GM19438 (cell line): ENCODE data around the gene POLR2L.
A peak's percentile ranks its signal among the peaks of the same experiment; 100 is the strongest.

Experiments
- ATAC-seq: cut with Tn5 transposase; IDR thresholded peaks from one replicate; pipeline ENCODE4 v1.9.1; 2021; ENCODE audit warnings: low read depth; ENCODE audit not compliant: unreplicated experiment

The POLR2L gene

DNA sequence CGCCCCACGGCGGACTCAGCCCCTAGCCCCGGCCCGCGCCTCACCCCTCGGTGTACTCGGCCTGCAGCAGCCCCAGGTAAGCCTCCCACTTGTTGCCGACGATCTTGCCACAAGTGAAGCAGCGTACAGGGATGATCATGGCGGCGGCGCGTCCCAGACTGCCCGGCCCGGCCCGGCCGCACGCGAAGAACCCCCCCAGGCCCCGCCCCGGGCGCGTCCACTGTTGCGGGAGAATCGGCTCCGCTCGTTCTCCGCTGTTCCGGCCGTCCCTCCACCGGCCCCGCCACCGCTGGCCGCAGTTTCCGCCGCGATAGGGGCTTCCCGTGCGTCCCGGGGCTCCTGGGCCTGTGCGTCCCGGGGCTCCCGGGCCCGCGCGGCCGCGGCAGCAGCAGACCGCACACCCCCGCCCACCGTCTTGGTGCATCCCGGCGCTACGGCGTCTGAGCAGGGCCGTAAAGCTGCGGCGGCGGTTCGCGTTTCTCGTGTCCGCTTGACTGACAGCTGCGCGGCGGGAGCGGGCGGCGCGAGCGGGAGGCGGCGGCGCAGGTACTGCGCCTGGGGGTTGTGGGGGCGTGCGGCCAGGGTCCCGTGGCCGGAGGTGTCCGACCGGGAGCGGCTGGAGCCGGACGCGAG lies at the start of gene POLR2L, which contains the start of gene TSPAN4:
TSS of gene POLR2L (minus strand) at position 160 of the 633 bp plus-strand sequence. CDS start at position 139, 21 bp downstream.
TSS of gene TSPAN4 (plus strand) at position 483 of the 633 bp plus-strand sequence. CDS start 7,453 bp downstream, outside the sequence.
- ATAC-seq, result peak; percentile 65

DNA sequence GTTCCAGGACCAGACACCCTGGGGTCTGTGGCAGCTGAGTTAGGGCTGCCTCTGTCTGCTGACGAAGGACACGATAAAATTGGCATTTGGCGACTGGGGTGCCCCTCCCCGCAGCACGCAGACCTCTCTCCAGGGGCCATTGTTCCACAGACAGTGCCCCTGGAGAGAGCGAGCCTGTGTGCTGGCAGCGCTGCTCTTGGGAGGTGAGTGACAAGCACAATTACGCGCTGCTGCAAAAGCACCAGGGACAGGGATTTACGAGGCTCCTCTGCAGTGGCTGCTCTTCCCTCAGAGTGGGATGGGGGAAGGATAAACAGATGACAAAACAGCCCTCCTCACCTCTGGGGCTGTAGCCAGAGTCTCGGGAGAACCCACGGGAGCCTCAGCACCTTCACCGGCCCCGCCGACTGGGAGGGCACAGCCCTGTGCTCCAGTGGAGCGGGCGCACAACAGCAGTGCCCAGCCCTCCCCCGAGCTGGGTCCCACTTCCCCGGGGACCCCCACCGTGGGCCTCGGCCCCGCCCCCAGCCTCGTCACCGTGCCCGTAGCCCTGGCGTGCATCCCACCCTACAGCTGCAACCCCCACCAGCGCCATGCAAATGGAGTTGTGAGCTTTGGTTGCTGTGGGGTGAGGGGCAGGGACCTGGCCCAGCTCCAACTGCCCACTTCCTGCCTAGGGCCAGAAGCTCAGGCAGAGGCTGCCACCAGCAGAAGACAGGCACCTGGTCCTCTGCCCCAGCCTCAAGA lies 48.6 kb upstream of the POLR2L start:
- ATAC-seq, result no peak

DNA sequence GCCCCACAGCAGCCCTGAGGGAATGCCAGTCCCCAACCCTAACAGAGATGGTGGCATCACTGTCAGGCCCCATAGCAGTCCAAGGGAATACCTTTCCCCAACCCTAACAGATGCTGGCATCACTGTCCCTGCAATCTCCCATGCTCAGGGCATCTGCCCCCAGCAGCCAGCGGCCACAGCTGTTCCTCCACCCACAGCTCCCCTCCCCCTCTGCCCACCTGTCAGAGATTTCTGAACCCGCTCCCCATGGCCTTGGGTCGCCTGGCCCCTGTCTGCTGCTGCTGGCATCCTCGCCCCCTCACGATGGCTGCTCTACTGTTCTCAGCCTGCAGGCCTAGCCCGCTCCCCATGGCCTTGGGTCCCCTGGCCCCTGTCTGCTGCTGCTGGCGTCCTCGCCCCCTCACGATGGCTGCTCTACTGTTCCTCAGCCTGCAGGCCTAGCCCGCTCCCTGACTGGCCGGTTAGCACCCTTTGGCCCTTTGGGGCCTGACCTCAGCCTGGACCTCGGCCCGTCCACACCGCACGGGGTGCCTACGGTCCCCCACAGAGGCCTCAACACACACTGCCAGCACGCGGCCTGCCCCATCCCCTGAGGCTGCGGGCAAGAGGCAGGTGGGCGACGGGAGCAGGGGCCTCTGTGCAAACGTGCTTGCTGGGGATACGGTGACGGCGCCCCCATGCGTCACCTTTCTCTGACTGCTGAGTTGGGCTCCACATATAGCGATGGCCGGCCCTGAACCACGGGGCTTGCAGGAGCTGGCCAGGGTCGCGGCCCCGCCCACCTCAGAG lies 47.6 kb upstream of the POLR2L start:
- no peak for ATAC-seq

DNA sequence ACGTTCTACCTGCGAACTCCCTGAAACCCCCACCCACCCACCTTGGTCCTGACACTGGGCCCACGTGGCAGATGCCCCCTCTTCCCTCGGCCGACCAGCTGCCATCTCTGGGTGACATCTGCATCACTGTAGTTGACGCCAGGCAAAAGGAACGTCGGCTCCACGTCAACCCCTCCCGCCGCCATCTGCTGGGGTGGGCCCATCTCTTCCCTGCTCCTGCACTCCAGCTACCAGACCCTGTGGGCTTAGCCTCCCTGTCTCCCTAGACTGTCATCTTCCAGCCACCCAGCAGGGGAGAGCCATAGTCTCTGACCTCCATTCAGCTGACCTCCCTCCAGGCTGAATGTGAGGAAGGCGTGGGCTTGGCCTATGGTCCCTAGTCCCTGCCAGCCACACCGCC lies 46.9 kb upstream of the POLR2L start:
- no peak for ATAC-seq

DNA sequence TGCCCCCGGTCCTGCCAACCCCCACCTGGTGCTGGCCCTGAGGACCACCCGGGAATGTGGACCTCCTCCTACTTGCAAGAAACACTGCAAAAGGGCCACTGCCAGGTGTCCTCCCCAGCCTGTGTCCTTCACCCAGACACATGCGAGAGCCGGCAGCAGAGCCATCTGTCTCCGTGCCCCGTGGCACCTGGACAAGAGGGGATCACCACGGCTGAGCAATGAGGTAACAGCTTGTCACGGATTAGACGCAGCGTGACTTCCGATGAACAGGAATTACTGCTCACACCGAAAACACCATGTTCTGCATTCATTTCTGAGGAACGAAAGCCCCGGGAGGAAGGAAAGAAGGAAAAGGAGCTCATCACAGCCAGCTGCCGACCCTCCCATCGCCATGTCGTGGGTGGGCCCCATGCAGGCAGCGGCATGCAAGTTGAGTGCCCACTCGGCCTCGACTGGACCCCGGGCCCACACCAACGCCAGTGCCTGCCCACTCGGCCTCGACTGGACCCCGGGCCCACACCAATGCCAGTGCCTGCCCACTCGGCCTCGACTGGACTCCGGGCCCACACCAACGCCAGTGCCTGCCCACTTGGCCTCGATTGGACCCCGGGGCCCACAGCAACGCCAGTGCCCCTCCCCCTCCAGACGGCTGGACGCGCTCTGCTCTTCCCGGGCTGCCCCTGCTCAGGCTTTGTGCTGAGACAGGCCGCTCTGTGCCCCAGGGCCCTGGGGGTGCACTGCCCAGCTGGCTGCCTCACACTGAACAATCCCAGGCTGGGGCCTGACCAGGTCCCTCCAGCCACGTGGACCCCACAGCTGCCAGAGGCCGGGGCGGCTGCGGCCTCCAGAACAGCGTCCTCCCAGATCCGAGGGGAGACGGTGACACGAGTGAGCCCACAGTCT lies 46.2 kb upstream of the POLR2L start:
- ATAC-seq, result no peak

DNA sequence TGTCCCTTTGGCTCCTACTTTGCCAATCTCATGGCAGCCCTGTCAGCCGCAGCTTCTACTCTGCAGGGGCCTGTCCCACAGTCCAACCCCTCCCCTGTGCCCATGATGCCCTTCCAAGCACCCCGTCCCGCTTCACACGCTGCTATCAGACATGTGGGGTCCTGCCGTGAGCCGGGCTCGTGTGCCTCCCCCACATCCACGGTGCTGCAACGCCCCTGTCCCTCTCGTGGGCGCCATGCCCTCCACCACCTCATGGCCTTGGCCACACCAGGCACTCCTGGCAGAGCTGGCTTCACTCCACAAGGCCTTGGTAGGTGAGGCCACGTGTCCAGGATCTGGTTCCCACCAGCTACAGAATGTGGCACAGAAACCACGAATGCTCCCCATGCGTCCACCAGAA lies 45.3 kb upstream of the POLR2L start:
- ATAC-seq, result no peak

DNA sequence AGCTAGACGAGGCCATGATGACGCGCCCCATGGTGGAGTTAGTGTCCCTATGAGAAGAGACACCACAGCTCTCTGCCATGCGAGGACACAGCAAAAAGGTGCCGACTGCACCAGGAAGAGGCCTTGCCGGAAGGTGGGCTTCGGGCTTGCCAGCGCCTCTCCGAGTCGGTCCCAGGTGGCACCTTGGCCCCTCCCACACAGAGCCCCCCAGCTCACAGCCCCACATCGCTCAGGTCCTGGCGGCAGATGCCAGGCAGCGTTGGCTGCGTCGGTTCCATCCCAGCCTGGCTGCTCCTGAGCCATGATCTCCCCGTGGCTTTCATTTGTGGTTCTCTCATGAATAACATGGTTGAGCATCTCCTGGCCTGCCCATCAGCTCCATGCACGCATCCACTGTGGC lies 44.2 kb upstream of the POLR2L start:
- no peak for ATAC-seq

DNA sequence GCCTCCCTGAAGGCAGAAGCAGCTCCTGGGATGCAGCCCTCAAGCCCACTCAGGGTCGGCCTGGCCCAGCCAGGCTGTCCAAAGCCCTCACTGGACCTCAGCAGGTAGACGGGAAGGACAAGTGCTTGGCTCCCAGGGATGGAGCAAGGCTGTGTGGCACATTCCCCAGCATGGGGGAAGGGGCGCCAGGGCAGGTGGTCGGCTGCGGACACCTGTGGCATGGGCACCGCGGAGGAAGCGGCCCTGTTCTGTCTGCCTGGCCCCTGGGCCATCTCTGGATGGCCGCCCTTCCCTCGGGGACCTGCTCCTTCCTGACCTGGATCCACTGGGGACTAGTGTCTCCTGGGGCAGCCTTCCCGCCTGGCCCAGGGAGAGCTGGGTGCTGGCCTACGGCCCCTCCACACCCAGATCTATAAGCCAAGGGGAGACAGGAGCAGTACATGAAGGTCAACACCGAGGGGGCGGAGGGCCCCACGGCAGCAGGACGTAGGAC lies 42.3 kb upstream of the POLR2L start:
- no peak for ATAC-seq

DNA sequence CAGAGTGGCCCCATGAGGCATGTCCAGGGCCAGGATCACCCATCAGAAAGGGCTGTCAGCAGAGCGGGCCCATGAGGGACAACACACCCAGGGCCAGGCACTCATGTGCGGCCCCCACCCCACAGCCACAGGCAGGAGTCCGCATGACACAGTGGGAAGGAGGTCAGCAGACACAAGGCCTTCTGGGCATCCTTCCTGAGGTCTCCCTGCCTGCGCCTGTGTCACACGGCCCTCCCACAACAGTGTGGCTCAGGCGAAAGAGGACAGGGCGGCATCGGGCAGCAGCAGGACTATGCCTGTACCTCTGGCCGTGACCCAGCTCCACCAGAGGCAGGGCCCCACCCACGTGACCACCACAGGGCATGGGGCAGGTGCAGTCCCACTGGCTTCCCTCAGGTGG lies 41.2 kb upstream of the POLR2L start:
- no peak for ATAC-seq

DNA sequence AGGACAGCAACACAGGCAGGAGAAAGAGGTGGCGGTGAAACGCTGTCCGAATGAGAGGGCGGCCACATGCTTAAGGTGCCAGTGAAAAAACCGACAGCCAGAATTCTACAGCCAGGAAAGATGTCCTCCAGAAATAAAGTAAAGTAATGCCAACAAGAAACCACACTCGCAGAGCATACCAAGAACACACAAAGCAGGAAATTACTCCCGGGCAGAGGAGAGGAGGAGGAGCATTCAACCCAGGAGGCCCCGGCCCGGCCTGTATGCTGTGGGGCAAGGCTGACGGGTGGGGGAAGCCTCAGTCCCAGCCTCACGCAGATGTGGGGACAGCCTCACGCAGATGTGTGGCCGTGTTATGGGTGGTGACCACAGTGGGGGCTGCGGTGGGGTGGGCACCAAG lies 40.3 kb upstream of the POLR2L start:
- no peak for ATAC-seq

DNA sequence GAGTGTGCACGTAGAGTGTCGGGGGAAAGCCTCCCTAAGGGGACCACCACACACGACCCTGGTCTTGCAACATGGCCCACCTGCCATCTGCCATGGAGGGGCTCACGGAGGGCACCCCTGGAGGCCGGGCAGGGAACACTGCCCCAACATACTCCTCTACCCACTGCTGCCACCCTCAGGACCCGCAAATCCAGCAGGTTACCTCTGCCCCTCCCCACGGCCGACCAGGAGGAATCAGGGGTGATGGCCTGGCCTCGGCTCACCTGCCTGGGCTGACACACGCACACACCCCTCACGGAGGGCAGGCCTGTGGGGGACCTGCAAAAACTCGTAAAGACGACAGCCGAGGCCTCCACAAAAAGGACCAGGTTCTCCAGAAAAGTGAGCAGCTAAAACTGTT lies 38.1 kb upstream of the POLR2L start:
- no peak for ATAC-seq

DNA sequence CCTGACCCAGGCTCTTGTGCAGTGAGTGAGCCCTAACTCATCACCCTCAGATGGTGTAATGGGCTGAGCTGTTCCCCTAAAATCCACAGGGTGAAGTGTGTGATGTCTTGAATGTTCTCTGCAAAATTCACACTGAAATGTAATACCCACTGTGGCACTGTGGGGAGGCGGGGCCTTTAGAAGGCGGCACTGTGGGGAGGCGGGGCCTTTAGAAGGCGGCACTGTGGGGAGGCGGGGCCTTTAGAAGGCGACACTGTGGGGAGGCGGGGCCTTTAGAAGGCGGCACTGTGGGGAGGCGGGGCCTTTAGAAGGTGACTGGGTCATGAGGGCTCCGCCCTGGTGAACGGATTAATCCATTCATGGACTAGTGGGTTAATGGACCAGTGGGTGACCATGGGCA lies 35.2 kb upstream of the POLR2L start:
- no peak for ATAC-seq

DNA sequence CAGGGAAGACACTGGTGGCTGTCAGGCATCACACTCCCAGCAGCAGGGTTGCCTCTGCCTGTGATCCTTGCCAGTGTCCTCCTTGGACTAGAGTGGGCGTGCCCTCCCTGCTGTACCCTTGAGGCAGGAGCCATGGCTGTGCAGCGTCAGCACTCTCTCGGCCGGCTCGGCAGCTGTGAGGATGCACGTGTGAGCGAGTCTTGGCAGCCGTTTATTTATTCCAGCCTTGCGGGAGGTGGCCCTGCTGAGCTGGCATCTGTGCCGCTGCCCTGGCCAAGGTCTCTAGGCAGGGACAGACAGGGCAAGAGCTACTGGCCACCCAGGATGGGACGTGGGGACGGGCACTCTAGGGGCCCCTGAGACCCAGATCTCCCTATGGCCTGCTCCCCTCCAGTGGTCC lies 34.2 kb upstream of the POLR2L start:
- ATAC-seq, result no peak

DNA sequence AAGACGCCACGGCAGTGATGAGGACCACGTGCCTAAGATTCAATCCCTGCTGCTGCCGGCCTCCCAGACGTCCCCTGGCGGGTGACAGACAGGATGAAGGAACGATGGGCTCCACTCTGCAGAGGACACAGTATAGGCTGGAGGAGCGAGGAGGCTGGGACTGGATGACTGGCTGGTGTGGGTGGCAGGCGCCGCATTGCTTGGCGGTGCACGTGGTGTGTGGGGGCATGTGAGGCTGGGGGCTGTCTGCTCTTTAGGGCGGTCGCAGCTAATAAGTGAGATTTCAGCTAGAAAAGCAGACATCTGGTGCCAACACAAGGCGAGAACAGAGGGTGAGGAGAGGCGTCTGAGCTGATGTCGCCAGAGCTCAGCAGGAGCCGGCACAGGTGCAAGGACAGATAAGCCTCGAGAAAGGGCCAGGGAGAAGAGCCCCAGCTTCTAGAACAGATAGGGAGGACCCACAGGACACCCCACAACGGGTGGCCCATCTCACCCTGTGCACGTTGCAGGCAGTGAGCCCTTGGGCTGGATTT lies 33.5 kb upstream of the POLR2L start:
- no peak for ATAC-seq

DNA sequence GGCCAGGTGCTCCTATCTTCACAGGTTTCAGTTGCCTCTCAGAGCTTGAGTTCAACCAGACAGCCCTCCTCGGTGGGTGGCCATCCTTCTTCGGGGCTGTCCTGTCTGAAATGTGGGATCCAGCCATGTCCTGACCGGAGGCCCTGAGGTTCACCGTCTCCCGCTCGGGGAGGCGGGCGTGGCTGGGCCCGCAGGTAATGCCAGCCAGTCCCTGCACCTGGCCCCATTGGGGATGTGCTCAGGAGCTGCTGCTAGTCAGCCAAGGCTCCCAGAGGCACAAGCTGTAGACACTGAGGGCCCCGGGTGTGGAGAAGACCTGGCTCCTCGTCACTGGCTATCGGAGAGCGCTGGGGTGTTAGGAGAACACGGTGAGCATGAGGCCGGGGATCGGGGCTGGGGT lies 32.9 kb upstream of the POLR2L start:
- no peak for ATAC-seq

DNA sequence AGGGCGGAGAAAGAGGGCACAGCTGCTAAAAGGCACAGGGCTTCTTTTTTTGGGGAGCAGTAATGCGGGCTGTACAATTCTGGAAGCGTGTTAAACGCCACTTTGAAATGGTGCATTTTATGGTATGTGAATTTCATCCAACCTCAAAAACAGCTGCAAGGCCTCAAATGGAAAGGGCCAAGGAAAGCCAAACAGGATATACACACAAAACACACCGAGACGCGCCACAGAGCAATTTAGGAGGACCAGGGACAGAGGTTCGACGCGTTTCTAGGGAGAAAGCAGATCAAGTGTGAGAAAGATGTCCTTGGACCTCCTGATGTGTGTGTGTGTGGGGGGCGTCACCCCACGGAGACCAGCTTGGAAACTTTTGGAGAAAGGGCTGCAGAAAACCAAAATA lies 31.4 kb upstream of the POLR2L start:
- ATAC-seq, result no peak

DNA sequence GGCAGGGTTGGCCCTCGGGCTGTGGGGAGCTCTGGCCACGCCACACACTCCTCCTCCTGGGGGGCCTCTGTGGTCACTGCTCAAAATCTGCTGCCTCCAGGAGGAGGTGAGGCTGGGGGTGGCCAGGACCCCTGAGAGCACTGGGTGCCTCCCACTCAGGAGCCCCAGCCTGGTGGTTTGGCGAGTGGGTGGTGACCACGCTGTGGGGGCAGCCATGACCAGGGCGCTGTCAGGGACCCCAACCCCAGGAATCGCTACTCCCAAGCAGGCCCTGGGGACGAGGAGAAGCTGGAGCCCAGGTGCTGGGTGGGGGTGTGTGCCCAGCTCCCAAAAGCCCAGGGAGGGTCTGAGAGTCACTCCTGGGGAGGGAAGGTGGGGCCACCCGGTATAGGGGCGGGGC lies 30.5 kb upstream of the POLR2L start:
- ATAC-seq, result no peak

DNA sequence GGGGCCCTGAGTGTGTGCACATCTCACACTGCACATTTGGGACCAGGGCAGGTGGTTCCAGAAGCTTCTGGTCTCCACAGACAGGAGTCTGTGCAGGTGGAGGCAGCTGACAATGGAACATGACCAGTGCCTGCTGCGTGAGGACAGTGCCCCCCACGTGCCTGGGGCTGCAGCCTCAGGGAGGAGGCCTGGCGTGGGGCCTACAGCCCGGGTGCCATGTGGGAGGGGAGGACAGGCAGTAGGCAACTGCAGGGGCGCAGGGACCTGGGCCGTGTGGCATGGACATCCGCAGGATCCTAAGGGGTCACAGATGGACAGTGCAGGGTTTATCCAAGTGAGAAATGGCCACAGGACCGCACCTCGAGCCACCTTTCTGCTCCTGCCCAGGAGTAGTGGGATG lies 29.1 kb upstream of the POLR2L start:
- no peak for ATAC-seq

DNA sequence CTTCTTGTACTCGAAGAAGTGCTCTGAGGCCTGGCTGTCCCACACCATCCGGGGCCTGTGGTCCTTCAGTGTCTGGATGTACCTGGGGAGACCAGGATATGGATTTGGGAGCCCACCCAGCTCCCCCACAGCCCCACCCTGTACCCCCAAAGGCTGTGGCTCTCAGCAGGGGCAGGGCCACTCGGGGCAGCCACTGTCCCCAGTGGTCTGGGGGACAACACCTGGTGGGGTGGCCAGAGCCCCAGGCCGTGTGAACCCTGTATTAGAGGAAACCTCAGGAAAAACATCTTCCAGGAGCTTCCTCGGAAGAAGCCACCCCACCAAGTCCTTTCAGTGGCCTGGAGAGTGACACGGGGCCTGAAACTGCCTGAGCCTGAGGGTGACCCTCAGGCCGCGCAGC lies 28.1 kb upstream of the POLR2L start:
- no peak for ATAC-seq

DNA sequence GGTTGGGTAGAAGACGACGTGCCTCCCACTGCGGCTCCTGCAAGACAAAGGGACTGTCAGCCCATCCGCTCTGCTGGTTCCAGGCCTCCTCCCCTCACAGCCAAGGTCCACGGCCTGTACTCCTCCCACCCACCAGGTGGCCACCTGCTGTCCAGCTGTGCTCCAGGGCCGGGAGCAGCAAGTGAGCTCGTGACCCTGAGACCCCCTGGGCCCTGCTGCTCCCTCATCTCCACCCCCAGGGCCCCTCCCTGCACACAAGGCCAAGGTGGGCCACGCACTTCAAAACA lies 27.7 kb upstream of the POLR2L start:
- no peak for ATAC-seq
